ENCODE results near the gene MIAT. TPM values are rescaled to one million over a fixed set of nuclear protein-coding genes. Genes with fewer than 3 reads are reported as not detected.
A peak's percentile ranks its signal among the peaks of the same experiment; 100 is the strongest.

MIAT gene
- total and polyA plus RNA-seq, 9 of the 15 experiments (the other 6 are each of a cell fraction or from before 2014, with no cell fraction given): 0.03 to 0.93 (median 0.34) TPM

DNA sequence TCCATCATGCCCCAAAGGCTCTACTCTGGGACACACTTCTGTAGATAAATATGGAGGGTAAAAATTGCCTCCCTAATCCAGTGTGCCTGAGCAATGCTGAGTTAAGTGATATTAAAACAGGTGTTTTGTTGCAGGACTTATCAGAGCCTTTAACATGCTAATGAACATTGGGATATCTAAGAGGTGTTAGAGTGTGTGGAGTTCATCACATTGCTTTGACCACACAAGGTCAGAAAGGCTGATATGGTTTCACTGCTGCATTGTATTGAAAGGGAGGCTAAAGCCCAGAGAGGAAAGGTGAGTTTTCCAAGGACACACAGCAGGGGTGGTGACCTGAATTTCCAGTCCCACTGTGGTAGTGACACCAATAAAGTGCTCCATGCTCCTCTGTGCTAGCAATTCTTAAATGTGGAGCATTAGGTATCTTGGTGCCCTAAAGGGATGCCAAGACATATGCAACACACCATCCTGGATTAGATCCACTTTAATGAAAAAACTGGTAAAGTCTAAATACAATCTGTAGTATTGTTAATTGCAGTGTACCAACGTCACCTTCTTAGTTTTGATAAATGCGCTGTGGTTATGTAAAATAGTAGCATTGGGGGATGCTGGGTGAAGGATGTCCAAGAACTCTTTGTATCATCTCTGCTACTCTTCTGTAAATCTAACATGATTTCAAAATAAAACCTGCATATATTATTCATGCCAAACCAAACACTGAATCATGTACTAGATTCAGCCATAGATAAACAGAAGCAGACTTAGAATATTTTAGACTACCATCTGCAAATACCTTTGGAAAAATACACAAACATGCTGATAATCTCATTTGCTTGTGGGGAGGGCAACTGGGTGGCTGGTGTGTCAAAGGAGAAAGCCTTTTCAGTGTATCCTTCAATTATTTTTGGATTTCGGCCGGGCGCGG is 45.8 kb downstream of the MIAT start:
- no peaks in the 10 kb centered on the region for H3K27me3 ChIP-seq (ENCODE audit: control insufficient read depth in 2 of 2, insufficient read depth in 2 of 2, low read length in 2 of 2)
- TF ChIP-seq ZNF583 (CRISPR knock-in tag; IDR thresholded peaks at IDR 0.05) (no peak), BCOR (IDR thresholded peaks at IDR 0.05) (peak; percentile 59), MEF2D (tag; conservative IDR thresholded peaks at IDR 0.05; ENCODE audit: low read depth) (no peak), TFAM (CRISPR knock-in tag; conservative IDR thresholded peaks at IDR 0.05) (no peak), NCOA4 (IDR thresholded peaks at IDR 0.05; ENCODE audit: partially characterized antibody) (no peak), RUNX1 (IDR thresholded peaks at IDR 0.05; ENCODE audit: low read depth) (no peak), NFE2 (IDR thresholded peaks at IDR 0.05; ENCODE audit: low read depth) (no peak), CBFA2T2 (conservative IDR thresholded peaks at IDR 0.05) (no peak), U2AF1 (optimal IDR thresholded peaks at IDR 0.05; ENCODE audit: low read depth, low read length) (no peak), NFE2L1 (tag; IDR thresholded peaks at IDR 0.05; ENCODE audit: borderline replicate concordance, low read depth) (no peak), ZNF239 (CRISPR knock-in tag; IDR thresholded peaks at IDR 0.05) (peak; percentile 98), SMAD4 (CRISPR knock-in tag; conservative IDR thresholded peaks at IDR 0.05) (no peak), RAD51 (IDR thresholded peaks at IDR 0.05; ENCODE audit: borderline replicate concordance, low read depth) (no peak), KLF6 (CRISPR knock-in tag; IDR thresholded peaks at IDR 0.05; ENCODE audit: borderline replicate concordance) (no peak), ZFP36 (IDR thresholded peaks at IDR 0.05; ENCODE audit: low read depth, low read length, partially characterized antibody) (peak; percentile 15), POLR2G (IDR thresholded peaks at IDR 0.05; ENCODE audit: low read depth, low read length) (no peak), KDM1A (IDR thresholded peaks at IDR 0.05) (peak in 1 of 2 experiments; percentile 35; a peak in 1 of 4 replicates), RBM25 (IDR thresholded peaks at IDR 0.05; ENCODE audit: low read depth, low read length, severe bottlenecking) (peak; percentile 74)
- TF ChIP-seq, protein P1, sequence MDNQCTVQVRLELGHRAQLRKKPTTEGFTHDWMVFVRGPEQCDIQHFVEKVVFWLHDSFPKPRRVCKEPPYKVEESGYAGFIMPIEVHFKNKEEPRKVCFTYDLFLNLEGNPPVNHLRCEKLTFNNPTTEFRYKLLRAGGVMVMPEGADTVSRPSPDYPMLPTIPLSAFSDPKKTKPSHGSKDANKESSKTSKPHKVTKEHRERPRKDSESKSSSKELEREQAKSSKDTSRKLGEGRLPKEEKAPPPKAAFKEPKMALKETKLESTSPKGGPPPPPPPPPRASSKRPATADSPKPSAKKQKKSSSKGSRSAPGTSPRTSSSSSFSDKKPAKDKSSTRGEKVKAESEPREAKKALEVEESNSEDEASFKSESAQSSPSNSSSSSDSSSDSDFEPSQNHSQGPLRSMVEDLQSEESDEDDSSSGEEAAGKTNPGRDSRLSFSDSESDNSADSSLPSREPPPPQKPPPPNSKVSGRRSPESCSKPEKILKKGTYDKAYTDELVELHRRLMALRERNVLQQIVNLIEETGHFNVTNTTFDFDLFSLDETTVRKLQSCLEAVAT (IDR thresholded peaks at IDR 0.05): no peak
- TF ChIP-seq, protein P2, sequence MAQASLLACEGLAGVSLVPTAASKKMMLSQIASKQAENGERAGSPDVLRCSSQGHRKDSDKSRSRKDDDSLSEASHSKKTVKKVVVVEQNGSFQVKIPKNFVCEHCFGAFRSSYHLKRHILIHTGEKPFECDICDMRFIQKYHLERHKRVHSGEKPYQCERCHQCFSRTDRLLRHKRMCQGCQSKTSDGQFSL (CRISPR knock-in tag; IDR thresholded peaks at IDR 0.05): no peak
- TF ChIP-seq, protein P2 (tag; IDR thresholded peaks at IDR 0.05): no peak
- 0 out of 2 replicates have a peak, but pooled peaks cover 2% of the 10 kb centered on the region for H3K9me3 ChIP-seq (replicated peaks; ENCODE audit: control insufficient read depth, insufficient read depth, low read depth, low read length)
- no peak for ATAC-seq
- no peak overlapping the region for H3K27ac ChIP-seq (ENCODE audit: extremely low read depth, low read depth, low read length)
- no peak overlapping the region for H3K9ac ChIP-seq (ENCODE audit: insufficient read depth in 1 of 2, low read depth in 2 of 2, low read length in 2 of 2)
- no peaks in the 10 kb centered on the region for H3K9me1 ChIP-seq (ENCODE audit: control insufficient read depth, insufficient read depth, low read length)
- no peaks in the 10 kb centered on the region for H3K79me2 ChIP-seq (ENCODE audit: control insufficient read depth, insufficient read depth, low read length)
- intact Hi-C loops (cut with micrococcal nuclease): no loop called here
- BruUV-seq (replicated peaks): no TSS peak
- no peak for DNase-seq (ENCODE audit: extremely low read depth in 1 of 4, low spot score in 3 of 4)
- no peaks in the 10 kb centered on the region for H3K4me1 ChIP-seq (replicated peaks in 1 of 2; ENCODE audit: control insufficient read depth in 2 of 2, insufficient read depth in 2 of 2, low read length in 2 of 2)
- POLR2A ChIA-PET: interaction anchor here (0.6 kb wide), 1 partner anchor 10 kb away, joined by 3 read pairs; no protein-coding TSS in a partner anchor
- H3K36me3 ChIP-seq (ENCODE audit: control insufficient read depth, insufficient read depth, low read length): no peaks in the 10 kb centered on the region; the same call in 2 of the 3 replicates
- in situ Hi-C loops (cut with MboI): no loop called here
- no peaks in the 10 kb centered on the region for H4K20me1 ChIP-seq (replicated peaks; ENCODE audit: control insufficient read depth, insufficient read depth, low read length)
- CTCF ChIA-PET (ENCODE audit: low intra/inter-chr PET ratio): no interaction called here
- no peak overlapping the region for H3K4me3 ChIP-seq
- WGBS (ENCODE audit: insufficient coverage, low coverage, missing lambda C conversion rate): 65% methylated on average over 2 of the region's 6 CpGs
- H3K4me2 ChIP-seq (ENCODE audit: insufficient read depth, low read length): no peak overlapping the region
- FAIRE-seq: no peak
- H2AFZ ChIP-seq (ENCODE audit: low read depth, low read length): no peak overlapping the region
